Mesenchymal stem cell (in vitro differentiated cells and primary cell): ENCODE data around the gene ADCY10.
"Not testable (repeated sequence)": the region's sequence is repeated elsewhere in the genome, so short reads cannot be mapped to it uniquely, and the experiment has no call there.

Experiments
- DNase-seq: peaks from one replicate; pipeline ENCODE4 v3.0.0-alpha.2; 2013
- H2AFZ ChIP-seq: one replicate; pipeline ENCODE4 v1.6.1; 2013; ENCODE audit warnings: low read depth, mild to moderate bottlenecking, control low read depth, inconsistent platforms, low read length, moderate library complexity
- H2AK5ac ChIP-seq: 2 replicates; pipeline ENCODE4 v1.6.1; 2013; ENCODE audit warnings: low read length, moderate library complexity, mild to moderate bottlenecking, inconsistent platforms; ENCODE audit not compliant: severe bottlenecking
- H2BK120ac ChIP-seq: one replicate; pipeline ENCODE4 v1.6.1; 2013; ENCODE audit warnings: low read depth, mild to moderate bottlenecking, inconsistent platforms, low read length, moderate library complexity
- H2BK12ac ChIP-seq, 2 experiments: one replicate each; pipeline ENCODE4 v1.6.1; 2013; ENCODE audit warnings: inconsistent platforms in 2 of 2, low read length in 2 of 2, mild to moderate bottlenecking in 2 of 2, moderate library complexity in 2 of 2, control low read depth in 1 of 2
- H2BK15ac ChIP-seq: one replicate; pipeline ENCODE4 v1.6.1; 2013; ENCODE audit warnings: mild to moderate bottlenecking, low read depth, inconsistent platforms; ENCODE audit not compliant: poor library complexity, severe bottlenecking
- H2BK5ac ChIP-seq: 2 replicates; pipeline ENCODE4 v1.6.1; 2013; ENCODE audit warnings: low read depth, mild to moderate bottlenecking, low read length, control low read depth, inconsistent platforms; ENCODE audit not compliant: poor library complexity, severe bottlenecking
- H3K14ac ChIP-seq, 2 experiments: one replicate each; pipeline ENCODE4 v1.6.1; 2013; ENCODE audit warnings: inconsistent platforms in 2 of 2, low read length in 2 of 2, control low read depth in 1 of 2, mild to moderate bottlenecking in 1 of 2, moderate library complexity in 1 of 2
- H3K18ac ChIP-seq, 2 experiments: one replicate each; pipeline ENCODE4 v1.6.1; 2013; ENCODE audit warnings: inconsistent platforms in 2 of 2, low read length in 2 of 2, control low read depth in 1 of 2, low read depth in 1 of 2, mild to moderate bottlenecking in 1 of 2
- H3K23ac ChIP-seq, 2 experiments: one replicate each; pipeline ENCODE4 v1.6.1; 2013; ENCODE audit warnings: inconsistent platforms in 2 of 2, low read length in 2 of 2, mild to moderate bottlenecking in 2 of 2, moderate library complexity in 2 of 2, control low read depth in 1 of 2
- H3K27ac ChIP-seq: 2 replicates; pipeline ENCODE4 v1.5.1; 2013; ENCODE audit warnings: mild to moderate bottlenecking, moderate library complexity, low read length, control low read depth, inconsistent platforms; ENCODE audit not compliant: poor library complexity, severe bottlenecking
- H3K27me3 ChIP-seq, 2 experiments: 2 replicates each; pipeline versions ENCODE4 v1.6.1 to v1.7.0; 2013; ENCODE audit warnings: low read length in 2 of 2, mild to moderate bottlenecking in 2 of 2, moderate library complexity in 2 of 2, control low read depth in 1 of 2, inconsistent platforms in 1 of 2; ENCODE audit not compliant: control insufficient read depth in 1 of 2, insufficient read depth in 1 of 2
- H3K36me3 ChIP-seq, 2 experiments: 2 replicates each; pipeline versions ENCODE4 v1.6.1 to v1.7.0; 2013; ENCODE audit warnings: low read length in 2 of 2, control low read depth in 1 of 2, inconsistent platforms in 1 of 2, low read depth in 1 of 2, mild to moderate bottlenecking in 1 of 2; ENCODE audit not compliant: insufficient read depth in 2 of 2, control insufficient read depth in 1 of 2
- H3K4ac ChIP-seq, 2 experiments: one replicate each; pipeline ENCODE4 v1.6.1; 2013; ENCODE audit warnings: inconsistent platforms in 2 of 2, low read length in 2 of 2, mild to moderate bottlenecking in 2 of 2, moderate library complexity in 2 of 2, control low read depth in 1 of 2, low read depth in 1 of 2
- H3K4me1 ChIP-seq: 2 replicates; pipeline ENCODE4 v1.6.1; 2013; ENCODE audit warnings: low read depth, low read length, control low read depth; ENCODE audit not compliant: control insufficient read depth, insufficient read depth
- H3K4me2 ChIP-seq: 2 replicates; pipeline ENCODE4 v1.6.1; 2013; ENCODE audit warnings: low read length, mild to moderate bottlenecking, inconsistent platforms; ENCODE audit not compliant: poor library complexity, severe bottlenecking
- H3K4me3 ChIP-seq, 2 experiments: 2 replicates each; pipeline versions ENCODE4 v1.5.1 to v1.7.0; 2013; ENCODE audit warnings: low read length in 2 of 2, mild to moderate bottlenecking in 2 of 2, control low read depth in 1 of 2, low read depth in 1 of 2; ENCODE audit not compliant: insufficient read depth in 1 of 2
- H3K79me1 ChIP-seq: replicated peaks from 2 replicates; pipeline ENCODE4 v1.6.1; 2013; ENCODE audit warnings: mild to moderate bottlenecking, control low read depth, low read length, inconsistent platforms; ENCODE audit not compliant: poor library complexity, severe bottlenecking
- H3K9ac ChIP-seq: 2 replicates; pipeline ENCODE4 v1.7.0; 2013; ENCODE audit warnings: mild to moderate bottlenecking, low read length, moderate library complexity
- H3K9me3 ChIP-seq: 2 replicates; pipeline ENCODE4 v1.7.0; 2013; ENCODE audit warnings: mild to moderate bottlenecking, low read length; ENCODE audit not compliant: control insufficient read depth
- H4K8ac ChIP-seq: one replicate; pipeline ENCODE4 v1.6.1; 2013; ENCODE audit warnings: inconsistent platforms, mild to moderate bottlenecking, low read length, moderate library complexity
- H4K91ac ChIP-seq: one replicate; pipeline ENCODE4 v1.6.1; 2013; ENCODE audit warnings: mild to moderate bottlenecking, low read length, inconsistent platforms
- WGBS: methylation state at CpG from one replicate; pipeline ENCODE4 v1.1.7; 2013; ENCODE audit warnings: mixed read lengths; 5-methylcytosine and 5-hydroxymethylcytosine counted together

Gene ADCY10

DNA sequence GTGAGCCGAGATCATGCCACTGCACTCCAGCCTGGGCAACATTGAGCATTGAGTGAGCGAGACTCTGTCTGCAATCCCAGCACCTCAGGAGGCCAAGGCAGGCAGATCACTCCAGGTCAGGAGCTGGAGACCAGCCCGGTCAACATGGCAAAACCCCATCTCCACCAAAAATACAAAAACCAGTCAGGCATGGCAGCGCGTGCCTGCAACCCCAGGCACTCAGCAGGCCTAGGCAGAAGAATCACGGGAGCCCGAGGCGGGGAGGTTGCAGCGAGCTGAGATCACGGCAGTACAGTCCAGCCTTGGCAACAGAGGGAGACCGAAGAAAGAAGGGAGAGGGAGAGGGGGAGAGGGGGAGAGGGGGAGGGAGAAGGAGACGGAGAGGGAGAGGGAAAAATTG lies 107.3 kb downstream of the ADCY10 start:
- H3K18ac ChIP-seq, H2BK5ac ChIP-seq, H2BK120ac ChIP-seq, H2BK15ac ChIP-seq, H3K4ac ChIP-seq, H3K27ac ChIP-seq, H3K4me1 ChIP-seq, H3K79me1 ChIP-seq, H3K27me3 ChIP-seq, H2AFZ ChIP-seq, H3K4me3 ChIP-seq, H3K14ac ChIP-seq, H2AK5ac ChIP-seq, H3K9ac ChIP-seq, H3K36me3 ChIP-seq, H4K91ac ChIP-seq, H3K23ac ChIP-seq, DNase-seq, H4K8ac ChIP-seq, H3K4me2 ChIP-seq, H3K9me3 ChIP-seq: not testable (repeated sequence)
- WGBS, result 97% methylated on average over 10 of the region's 12 CpGs
- peak overlapping the region in 1 of 2 experiments; percentile 47 for H2BK12ac ChIP-seq

- not testable (repeated sequence) for H4K91ac ChIP-seq, H3K9ac ChIP-seq, H2BK12ac ChIP-seq, H3K23ac ChIP-seq, H2AFZ ChIP-seq, H3K4me1 ChIP-seq, H3K27me3 ChIP-seq, H3K4me2 ChIP-seq, H2AK5ac ChIP-seq, DNase-seq, H2BK5ac ChIP-seq, H2BK15ac ChIP-seq, H3K4ac ChIP-seq, H4K8ac ChIP-seq, H2BK120ac ChIP-seq, H3K4me3 ChIP-seq, H3K79me1 ChIP-seq, H3K9me3 ChIP-seq, H3K27ac ChIP-seq, H3K14ac ChIP-seq
- Histone ChIP-seq H3K36me3 (peaks cover 0 to 11% of the 10 kb centered on the region in 2 experiments), H3K18ac (peak overlapping the region in 1 of 2 experiments; percentile 11)
- 92% methylated on average over 23 of the region's 23 CpGs for WGBS
These were observed 107.7 kb downstream of the ADCY10 start for GRCh38 chr1:167806235-167806634.

- H3K27me3 ChIP-seq, result no peaks in the 10 kb centered on the region
- no peak overlapping the region for H3K4me2 ChIP-seq
- no peak overlapping the region for H3K4ac ChIP-seq
- peaks cover 0 to 12% of the 10 kb centered on the region in 2 experiments for H3K36me3 ChIP-seq
- H3K4me3 ChIP-seq, result no peak overlapping the region
- DNase-seq, result no peak
- no peak overlapping the region for H4K91ac ChIP-seq
- no peak overlapping the region for H2BK5ac ChIP-seq
- H3K4me1 ChIP-seq, result peaks cover 6% of the 10 kb centered on the region
- H3K9ac ChIP-seq, result no peak overlapping the region
- 81% methylated on average over 4 of the region's 4 CpGs for WGBS
- peak overlapping the region; percentile 1 for H2AK5ac ChIP-seq
- peak overlapping the region in 1 of 2 experiments; percentile 81 for H3K14ac ChIP-seq
- peak overlapping the region in 1 of 2 experiments; percentile 48 for H3K18ac ChIP-seq
- no peak overlapping the region for H2BK15ac ChIP-seq
- no peak overlapping the region for H2AFZ ChIP-seq
- no peak overlapping the region for H2BK120ac ChIP-seq
- no peaks in the 10 kb centered on the region for H3K9me3 ChIP-seq
- no peak overlapping the region for H3K23ac ChIP-seq
- H3K27ac ChIP-seq, result peak overlapping the region; percentile 14
- H3K79me1 ChIP-seq, result peaks cover 6% of the 10 kb centered on the region
- H4K8ac ChIP-seq, result no peak overlapping the region
- peak overlapping the region; percentile 15 to 77 for H2BK12ac ChIP-seq
These were observed 108.8 kb downstream of the ADCY10 start for GRCh38 chr1:167805041-167805556.

DNA sequence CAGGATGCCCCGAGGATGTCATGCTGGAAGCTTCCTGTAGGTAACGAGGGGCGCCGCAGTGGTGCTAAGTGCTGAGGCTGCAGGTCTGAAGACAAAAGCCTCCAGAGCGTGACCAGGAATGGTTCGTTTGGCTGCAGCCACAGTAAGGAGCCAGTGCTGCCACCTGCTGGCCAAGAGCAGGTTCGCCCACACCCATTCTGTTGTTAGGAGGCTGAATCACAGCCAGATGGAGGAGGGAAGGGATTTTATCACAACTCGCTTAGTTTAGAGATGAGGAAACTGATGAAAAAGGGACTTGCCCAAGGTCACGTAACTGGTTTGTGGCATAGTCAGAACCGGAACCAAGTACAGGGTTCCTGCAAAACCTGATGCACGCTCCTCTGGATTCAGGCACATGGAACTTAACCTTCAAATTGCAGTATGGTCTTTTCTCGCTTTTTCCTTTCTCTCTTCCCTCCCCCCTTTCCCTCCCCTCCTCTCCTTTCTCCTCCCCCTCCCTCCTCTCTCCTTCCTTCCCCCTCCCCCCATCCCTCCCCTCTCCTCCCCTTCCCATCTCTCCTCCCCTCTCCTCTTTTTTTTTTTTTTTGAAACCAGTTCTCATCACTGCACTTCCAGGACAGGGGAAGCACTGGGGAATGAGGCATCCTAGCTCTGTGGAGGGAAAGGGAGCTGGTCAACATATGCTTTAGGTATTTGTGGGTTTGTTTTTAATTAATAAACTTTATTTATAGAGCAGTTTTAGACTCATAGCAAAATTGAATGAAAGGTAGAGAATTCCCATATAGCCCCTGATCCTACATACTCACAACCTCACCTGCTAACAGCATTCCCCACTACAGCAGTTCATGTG lies 110.4 kb downstream of the ADCY10 start:
- Histone ChIP-seq H4K91ac (no peak overlapping the region), H2BK120ac (no peak overlapping the region), H2BK15ac (no peak overlapping the region), H3K4ac (no peak overlapping the region), H3K79me1 (peaks cover 6% of the 10 kb centered on the region), H3K9me3 (no peaks in the 10 kb centered on the region), H3K14ac (no peak overlapping the region), H2BK12ac (peak overlapping the region in 1 of 2 experiments; percentile 59), H3K4me3 (peak overlapping the region in 1 of 2 experiments; percentile 40), H2AFZ (no peak overlapping the region), H2BK5ac (no peak overlapping the region), H2AK5ac (no peak overlapping the region), H4K8ac (no peak overlapping the region), H3K9ac (peak overlapping the region; percentile 43), H3K4me1 (peaks cover 8% of the 10 kb centered on the region), H3K4me2 (no peak overlapping the region), H3K36me3 (peaks cover 0 to 12% of the 10 kb centered on the region in 2 experiments), H3K23ac (no peak overlapping the region), H3K18ac (peak overlapping the region in 1 of 2 experiments; percentile 30), H3K27me3 (no peaks in the 10 kb centered on the region), H3K27ac (no peak overlapping the region)
- 20% methylated on average over 12 of the region's 12 CpGs for WGBS
- peak; percentile 93 for DNase-seq
